HG03103 (cell line): Measurements from ENCODE around the gene SSNA1.

Experiments used
- ATAC-seq: cut with Tn5 transposase; IDR thresholded peaks from one replicate; pipeline ENCODE4 v1.9.1; 2021; ENCODE audit warnings: low read depth; ENCODE audit not compliant: unreplicated experiment

SSNA1 gene

GRCh38 chr9:137167277-137167746, 21.2 kb upstream of the SSNA1 start:
- no peak for ATAC-seq

DNA sequence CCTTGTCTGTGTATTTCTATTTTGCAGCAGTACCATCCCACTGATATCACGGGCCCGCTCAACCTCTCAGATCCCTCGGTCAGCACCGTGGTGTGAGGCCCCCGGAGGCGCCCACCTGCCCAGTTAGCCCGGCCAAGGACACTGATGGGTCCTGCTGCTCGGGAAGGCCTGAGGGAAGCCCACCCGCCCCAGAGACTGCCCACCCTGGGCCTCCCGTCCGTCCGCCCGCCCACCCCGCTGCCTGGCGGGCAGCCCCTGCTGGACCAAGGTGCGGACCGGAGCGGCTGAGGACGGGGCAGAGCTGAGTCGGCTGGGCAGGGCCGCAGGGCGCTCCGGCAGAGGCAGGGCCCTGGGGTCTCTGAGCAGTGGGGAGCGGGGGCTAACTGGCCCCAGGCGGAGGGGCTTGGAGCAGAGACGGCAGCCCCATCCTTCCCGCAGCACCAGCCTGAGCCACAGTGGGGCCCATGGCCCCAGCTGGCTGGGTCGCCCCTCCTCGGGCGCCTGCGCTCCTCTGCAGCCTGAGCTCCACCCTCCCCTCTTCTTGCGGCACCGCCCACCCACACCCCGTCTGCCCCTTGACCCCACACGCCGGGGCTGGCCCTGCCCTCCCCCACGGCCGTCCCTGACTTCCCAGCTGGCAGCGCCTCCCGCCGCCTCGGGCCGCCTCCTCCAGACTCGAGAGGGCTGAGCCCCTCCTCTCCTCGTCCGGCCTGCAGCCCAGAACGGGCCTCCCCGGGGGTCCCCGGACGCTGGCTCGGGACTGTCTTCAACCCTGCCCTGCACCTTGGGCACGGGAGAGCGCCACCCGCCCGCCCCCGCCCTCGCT, 20.5 kb upstream of the SSNA1 start:
- no peak for ATAC-seq

DNA sequence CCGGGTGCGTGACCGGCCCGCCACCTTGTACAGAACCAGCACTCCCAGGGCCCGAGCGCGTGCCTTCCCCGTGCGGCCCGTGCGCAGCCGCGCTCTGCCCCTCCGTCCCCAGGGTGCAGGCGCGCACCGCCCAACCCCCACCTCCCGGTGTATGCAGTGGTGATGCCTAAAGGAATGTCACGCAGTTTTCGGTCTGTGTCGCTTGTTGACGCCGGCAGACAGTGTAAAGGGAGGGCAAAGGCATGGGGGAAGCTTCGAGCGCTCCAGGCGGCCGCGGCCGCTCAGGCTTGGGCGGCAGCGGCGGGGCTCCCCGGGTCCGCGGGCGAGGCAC, 19.9 kb upstream of the SSNA1 start:
- no peak for ATAC-seq

DNA sequence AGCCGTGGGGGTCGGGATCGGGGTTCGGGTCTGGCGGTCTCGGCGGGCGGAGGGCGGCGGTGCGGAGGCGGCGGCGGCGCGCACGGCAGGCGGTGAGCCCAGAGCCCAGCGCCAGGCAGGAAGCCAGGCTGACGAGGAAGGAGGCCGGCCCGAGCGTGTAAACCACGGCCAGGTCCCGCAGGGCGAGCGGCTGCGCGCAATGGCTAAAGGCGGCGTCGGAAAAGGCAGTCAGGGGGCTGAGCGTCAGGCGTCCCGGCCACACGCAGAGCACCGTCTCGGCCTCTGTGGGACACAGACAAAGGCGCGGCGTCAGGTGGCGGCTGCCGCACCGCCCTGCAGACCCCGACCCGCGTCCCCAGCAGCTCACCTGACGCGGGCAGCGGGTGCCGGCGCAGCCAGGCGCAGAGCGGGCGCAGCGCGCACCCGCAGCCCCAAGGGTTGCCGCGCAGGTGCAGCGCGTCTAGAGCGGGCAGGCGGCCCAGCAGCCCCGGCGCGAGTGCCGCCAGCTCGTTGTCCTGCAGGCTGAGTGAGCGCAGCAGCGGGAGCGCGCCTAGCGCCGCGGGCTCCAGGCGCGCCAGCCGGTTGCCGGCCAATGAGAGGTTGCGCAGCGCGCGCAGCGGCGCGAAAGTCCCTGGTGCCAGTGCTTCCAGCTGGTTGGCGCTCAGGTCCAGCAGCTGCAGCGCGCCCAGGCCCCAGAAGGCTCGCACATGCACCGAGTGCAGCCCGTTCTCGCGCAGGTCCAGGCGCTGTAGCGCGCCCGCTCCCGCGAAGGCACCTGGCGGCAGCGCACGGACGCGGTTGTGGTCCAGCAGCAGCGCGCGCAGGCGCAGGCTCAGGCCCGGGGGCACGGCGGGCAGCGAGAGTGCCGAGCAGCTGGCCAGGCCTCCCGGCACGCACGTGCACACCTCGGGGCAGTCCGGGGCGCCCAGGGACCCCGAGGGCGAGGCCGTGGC, 19.3 kb upstream of the SSNA1 start:
- ATAC-seq: no peak

GRCh38 chr9:137169896-137170358, 18.5 kb upstream of the SSNA1 start, which contains the start of gene LRRC26:
Gene LRRC26, minus strand, starts transcription at chr9:137170051. Its CDS starts 108 bp downstream, at chr9:137169943.
- no peak for ATAC-seq

DNA sequence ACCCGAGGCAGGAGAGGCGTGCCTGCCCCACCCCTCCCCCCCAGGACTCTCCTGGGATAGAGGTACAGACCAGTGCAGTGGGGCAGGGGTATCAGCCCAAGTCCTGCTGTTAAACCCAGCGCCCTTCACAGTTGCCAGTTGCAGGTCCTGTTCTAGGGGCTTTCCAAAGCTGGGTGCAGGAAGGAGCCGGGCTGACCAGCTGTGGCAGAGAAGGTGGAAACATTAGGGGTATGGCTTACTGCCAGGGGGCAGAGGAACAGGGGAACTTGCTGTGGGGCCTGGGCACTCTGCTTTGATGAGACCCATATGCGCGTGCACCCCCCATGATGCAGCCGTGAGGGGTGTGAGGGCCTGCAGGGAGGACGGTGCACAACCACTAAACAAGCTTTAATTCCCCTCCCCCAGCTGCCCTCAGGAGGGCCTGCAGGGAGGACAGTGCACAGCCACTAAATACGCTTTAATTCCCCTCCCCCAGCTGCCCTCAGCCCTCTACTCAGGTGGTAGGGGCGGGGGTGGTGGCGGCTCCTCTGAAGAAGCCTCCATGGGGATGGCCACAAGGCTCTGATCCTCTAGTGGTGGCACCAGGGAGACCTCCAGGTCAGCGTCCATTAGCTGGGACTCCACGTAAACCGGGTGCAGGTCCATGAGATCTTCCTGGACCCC, 17.9 kb upstream of the SSNA1 start:
- ATAC-seq: no peak

- no peak for ATAC-seq
Observed at GRCh38 chr9:137171149-137171900, 17.2 kb upstream of the SSNA1 start.

- no peak for ATAC-seq
Observed at GRCh38 chr9:137172901-137173795, 15.3 kb upstream of the SSNA1 start.

DNA sequence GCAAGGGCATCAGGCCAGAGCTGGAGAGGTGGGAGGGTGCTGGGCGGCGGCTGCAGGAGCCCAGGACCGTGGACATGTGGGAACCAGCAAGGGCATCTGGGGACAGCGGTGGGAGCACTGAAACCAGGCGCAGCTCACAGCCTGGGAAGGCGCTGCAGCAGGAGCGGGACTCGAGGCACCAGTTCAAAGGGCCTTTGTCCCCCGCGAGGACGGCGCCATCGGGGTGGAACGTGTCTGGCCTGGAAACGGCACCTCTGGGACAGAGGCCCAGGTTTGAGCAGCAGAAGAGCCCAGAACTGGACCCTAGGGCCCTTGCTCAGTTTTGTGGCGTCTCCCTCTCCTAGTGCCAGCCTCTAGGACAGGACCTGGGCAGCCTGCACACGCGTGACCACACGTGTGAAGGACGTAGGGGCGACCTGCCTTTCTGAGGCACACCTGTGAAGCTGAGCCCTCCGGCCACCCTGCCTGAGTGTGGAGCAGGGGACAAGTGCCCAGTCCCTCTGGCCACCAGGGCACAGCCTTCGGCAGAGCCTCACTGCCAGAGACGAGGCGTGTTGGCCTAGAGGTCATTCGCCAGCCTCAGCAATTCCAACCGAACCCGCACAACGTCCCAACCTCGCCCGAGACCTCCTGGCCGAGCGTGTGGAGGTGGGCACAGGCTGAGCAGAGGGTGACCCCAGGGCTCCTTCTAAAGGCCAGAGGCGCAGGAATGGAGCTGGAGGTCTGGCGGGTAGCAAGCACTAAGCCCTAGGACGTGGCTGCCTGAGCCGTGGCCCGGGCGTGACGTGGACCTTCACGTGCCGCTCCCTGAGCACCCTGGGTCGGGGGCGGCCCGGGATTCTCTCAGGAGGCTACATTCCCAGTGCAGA, 14.4 kb upstream of the SSNA1 start:
- ATAC-seq: no peak

GRCh38 chr9:137174722-137175293, 13.7 kb upstream of the SSNA1 start:
- ATAC-seq: no peak

- no peak for ATAC-seq
Observed at GRCh38 chr9:137175345-137175961, 13.0 kb upstream of the SSNA1 start.

DNA sequence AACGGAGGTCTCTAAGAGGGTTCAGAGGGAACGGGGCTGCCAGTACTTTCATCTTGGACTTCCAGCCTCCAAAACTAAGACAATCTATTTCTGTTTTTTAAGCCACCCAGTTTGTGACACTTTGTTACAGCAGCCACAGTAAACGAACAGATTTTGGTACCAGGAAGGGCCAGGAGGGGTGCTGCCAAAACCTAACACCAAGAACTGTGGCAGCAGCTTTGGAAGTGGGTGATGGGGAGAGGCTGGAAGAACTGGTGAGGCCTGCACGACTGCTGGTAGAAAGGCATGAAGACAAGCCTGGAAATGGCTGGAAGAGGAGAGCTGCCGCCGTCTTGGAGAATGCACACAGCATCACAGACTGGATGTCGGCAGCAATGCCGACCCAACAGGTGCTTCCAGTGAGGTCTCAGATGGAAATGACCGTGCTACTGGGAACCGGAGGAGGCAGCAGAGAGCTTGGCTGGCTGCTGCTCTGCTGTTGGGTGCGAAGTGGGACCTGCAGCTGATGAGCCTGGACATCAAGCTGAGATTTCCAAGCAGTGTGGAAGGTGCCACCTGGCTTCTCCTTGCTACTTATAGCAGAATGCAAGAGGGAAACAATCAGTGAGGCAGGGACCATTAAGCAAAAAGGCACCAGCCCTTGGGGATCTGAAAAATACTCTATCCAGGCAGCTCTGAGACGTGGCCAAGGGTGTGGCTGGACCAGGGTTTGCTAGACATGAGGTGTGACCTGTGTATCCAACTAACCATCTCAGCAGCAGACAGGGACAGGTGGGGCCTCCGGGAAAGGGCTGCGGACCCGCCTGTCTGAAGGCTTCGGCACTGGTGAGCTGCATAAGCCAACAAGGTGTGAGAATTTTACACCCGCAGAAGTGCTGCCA, 11.9 kb upstream of the SSNA1 start:
- no peak for ATAC-seq

GRCh38 chr9:137178201-137178938, 10.1 kb upstream of the SSNA1 start:
- no peak for ATAC-seq

- no peak for ATAC-seq
Observed at GRCh38 chr9:137178939-137179630, 9.4 kb upstream of the SSNA1 start.

GRCh38 chr9:137179761-137180160, 8.7 kb upstream of the SSNA1 start:
- no peak for ATAC-seq
